GM19452 (cell line): ENCODE measurements around the gene CEP192.

Source experiments
- ATAC-seq: cut with Tn5 transposase; IDR thresholded peaks from one replicate; pipeline ENCODE4 v1.9.1; 2021; ENCODE audit not compliant: unreplicated experiment

Gene CEP192

GRCh38 chr18:13099113-13099512, 108.0 kb downstream of the CEP192 start:
- ATAC-seq = no peak

- no peak for ATAC-seq
These were observed 109.9 kb downstream of the CEP192 start for GRCh38 chr18:13100942-13101658.

GRCh38 chr18:13101659-13102197, 110.6 kb downstream of the CEP192 start:
- ATAC-seq = no peak

- ATAC-seq = no peak
These were observed 112.2 kb downstream of the CEP192 start for GRCh38 chr18:13103366-13103765.

GRCh38 chr18:13105059-13105458, 113.9 kb downstream of the CEP192 start:
- no peak for ATAC-seq

- no peak for ATAC-seq
These were observed 115.9 kb downstream of the CEP192 start for GRCh38 chr18:13107074-13107473.

GRCh38 chr18:13108330-13108729, 117.2 kb downstream of the CEP192 start:
- no peak for ATAC-seq

GRCh38 chr18:13110559-13110958, 119.4 kb downstream of the CEP192 start:
- no peak for ATAC-seq

GRCh38 chr18:13112982-13113381, 121.8 kb downstream of the CEP192 start:
- ATAC-seq = no peak

- no peak for ATAC-seq
These were observed 129.1 kb downstream of the CEP192 start for GRCh38 chr18:13120255-13120654.

- no peak for ATAC-seq
These were observed 129.8 kb downstream of the CEP192 start for GRCh38 chr18:13120983-13121441.

- ATAC-seq = no peak
These were observed 133.2 kb downstream of the CEP192 start for GRCh38 chr18:13124411-13124810.

GRCh38 chr18:13125191-13125590, 134.0 kb downstream of the CEP192 start:
- ATAC-seq = no peak

GRCh38 chr18:13126966-13127598, 135.9 kb downstream of the CEP192 start:
- ATAC-seq = no peak

GRCh38 chr18:13131283-13131682, 140.1 kb downstream of the CEP192 start:
- no peak for ATAC-seq

GRCh38 chr18:13134551-13135401, 143.6 kb downstream of the CEP192 start:
- no peak for ATAC-seq

- peak; percentile 17 for ATAC-seq
These were observed 145.1 kb downstream of the CEP192 start for GRCh38 chr18:13136056-13136903.

GRCh38 chr18:13136904-13137669, 145.9 kb downstream of the CEP192 start:
- peak; percentile 42 for ATAC-seq

- peak; percentile 65 for ATAC-seq
These were observed 146.7 kb downstream of the CEP192 start for GRCh38 chr18:13137670-13138419.
